A549 treated with AZD2906 at 1 μM for 4 hours (cell line): Measurements from ENCODE around the gene PLA2G2D. TPM values are rescaled to one million over a fixed set of nuclear protein-coding genes. Genes with fewer than 3 reads are reported as not detected.

Experiments used
- total RNA-seq: library from RNA; stranded (reverse); fragments of 200-300 nt; extraction: Qiagen RNA extraction; gene quantifications from 5 replicates; pipeline ENCODE4 v1.2.3, GENCODE V29; 2022

Gene PLA2G2D, protein sequence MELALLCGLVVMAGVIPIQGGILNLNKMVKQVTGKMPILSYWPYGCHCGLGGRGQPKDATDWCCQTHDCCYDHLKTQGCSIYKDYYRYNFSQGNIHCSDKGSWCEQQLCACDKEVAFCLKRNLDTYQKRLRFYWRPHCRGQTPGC
- 0.02 TPM in 1 of 5 replicates, not detected in the others for total RNA-seq

GRCh38 chr1:20119347-20119746 lies at the start of gene PLA2G2D:
Gene PLA2G2D (minus strand): TSS chr1:20119536. CDS start chr1:20119498, 38 bp downstream.

GRCh38 chr1:20138961-20139550 lies 19.7 kb upstream of the PLA2G2D start, which contains the start of gene PLA2G2F:
Gene PLA2G2F (plus strand): TSS chr1:20139323. CDS start chr1:20139428, 105 bp downstream.

DNA sequence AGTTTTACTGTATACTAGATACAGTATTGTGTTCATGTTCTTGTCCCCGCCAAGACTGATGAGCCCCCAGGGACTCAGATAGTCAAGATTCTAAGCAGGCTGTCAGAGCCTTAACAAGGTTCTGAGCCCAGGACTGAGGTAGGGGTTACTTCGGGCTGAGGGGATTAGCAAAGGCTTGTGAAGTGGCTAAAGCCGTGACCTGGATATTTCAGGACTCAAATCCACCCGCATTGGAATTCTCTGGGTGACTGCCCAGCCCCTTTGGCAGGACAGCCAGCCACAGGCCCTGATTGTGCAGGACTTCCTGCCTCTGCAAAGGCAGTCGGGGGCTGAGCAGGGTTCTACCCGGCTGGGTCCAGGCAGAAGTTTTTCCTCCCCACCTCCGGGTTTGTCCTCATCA lies 49.5 kb downstream of the PLA2G2D start, which contains the start of gene PLA2G5:
Gene PLA2G5 (plus strand): TSS at position 321 of the 400 bp plus-strand sequence. CDS start 14,637 bp downstream, outside the sequence.

Other genes starting within 250 kb of the PLA2G2D start
- gene OTUD3, start 237.1 kb downstream of the PLA2G2D start, total RNA-seq, result 2.5 to 2.8 TPM (median 2.6 TPM) in 5 replicates
- not detected in 5 replicates for gene PLA2G2E, start 195.9 kb downstream of the PLA2G2D start, total RNA-seq
- not detected in 5 replicates for gene PLA2G2A, start 139.9 kb downstream of the PLA2G2D start, total RNA-seq
- gene PLA2G5, start 49.3 kb downstream of the PLA2G2D start, total RNA-seq, result not detected in 5 replicates
- gene PLA2G2F, start 19.8 kb upstream of the PLA2G2D start, total RNA-seq, result not detected in 5 replicates
- 0.01 TPM in 1 of 5 replicates, not detected in the others for gene UBXN10, start 66.6 kb upstream of the PLA2G2D start, total RNA-seq
- gene PLA2G2C, start 67.0 kb upstream of the PLA2G2D start, total RNA-seq, result not detected in 5 replicates
- not detected in 5 replicates for gene VWA5B1, start 171.3 kb upstream of the PLA2G2D start, total RNA-seq